ENCODE data around the gene PTPRT. TPM values are rescaled to one million over a fixed set of nuclear protein-coding genes. Genes with fewer than 3 reads are reported as not detected.
"Not testable (repeated sequence)": the region's sequence is repeated elsewhere in the genome, so short reads cannot be mapped to it uniquely, and the experiment has no call there.

The PTPRT gene
- polyA plus RNA-seq, 1 of the 3 experiments (the other 2 are of a cell fraction), result not detected

DNA sequence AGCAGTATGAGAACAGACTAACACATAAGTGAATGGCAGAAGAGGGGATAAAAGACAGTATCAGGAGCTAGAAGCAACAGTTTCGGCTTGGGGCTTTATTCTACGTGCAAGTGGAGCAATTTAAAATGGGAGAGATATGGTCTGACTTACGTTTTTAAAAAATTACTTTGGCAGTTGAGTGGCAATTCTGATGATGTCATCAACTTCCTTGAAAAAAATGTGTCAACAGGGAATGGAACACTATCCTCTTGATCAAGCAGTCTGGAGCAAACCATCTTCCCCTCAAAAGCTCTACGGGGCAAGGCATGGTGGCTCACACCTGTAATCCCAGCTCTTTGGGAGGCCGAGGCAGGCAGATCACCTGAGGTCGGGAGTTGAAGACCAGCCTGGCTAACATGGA lies 24.1 kb downstream of the PTPRT start:
- WGBS (ENCODE audit: low lambda C conversion rate), result 35% methylated on average over 4 of the region's 6 CpGs
- H4K20me1 ChIP-seq (ENCODE audit: insufficient read depth), result no peaks in the 10 kb centered on the region
- no peaks in the 10 kb centered on the region for H3K27me3 ChIP-seq (ENCODE audit: insufficient read depth)
- H3K9me2 ChIP-seq, result no peaks in the 10 kb centered on the region
- H3K4me1 ChIP-seq (ENCODE audit: control insufficient read depth in 1 of 2, insufficient read depth in 2 of 2, low read depth in 1 of 2, low read length in 1 of 2), result no peaks in the 10 kb centered on the region
- CTCF ChIA-PET, result no interaction called here
- H3K9ac ChIP-seq, result no peak overlapping the region
- TF ChIP-seq EP300 (IDR thresholded peaks at IDR 0.05; ENCODE audit: borderline replicate concordance in 1 of 2, low read depth in 1 of 2, low read length in 1 of 2) (no peak), TEAD4 (IDR thresholded peaks at IDR 0.05; ENCODE audit: borderline replicate concordance, insufficient read depth) (no peak), CHD2 (IDR thresholded peaks at IDR 0.05; ENCODE audit: low read length, partially characterized antibody) (no peak)
- TF ChIP-seq, protein P1, sequence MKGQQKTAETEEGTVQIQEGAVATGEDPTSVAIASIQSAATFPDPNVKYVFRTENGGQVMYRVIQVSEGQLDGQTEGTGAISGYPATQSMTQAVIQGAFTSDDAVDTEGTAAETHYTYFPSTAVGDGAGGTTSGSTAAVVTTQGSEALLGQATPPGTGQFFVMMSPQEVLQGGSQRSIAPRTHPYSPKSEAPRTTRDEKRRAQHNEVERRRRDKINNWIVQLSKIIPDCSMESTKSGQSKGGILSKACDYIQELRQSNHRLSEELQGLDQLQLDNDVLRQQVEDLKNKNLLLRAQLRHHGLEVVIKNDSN (IDR thresholded peaks at IDR 0.05; ENCODE audit: borderline replicate concordance, low read depth), result no peak
- H3K4me2 ChIP-seq, result no peak overlapping the region
- DNase-seq, result no peak
- no peak overlapping the region for H3K4me3 ChIP-seq (ENCODE audit: low read depth in 2 of 2, low read length in 1 of 2)
- no peaks in the 10 kb centered on the region for H3K9me3 ChIP-seq
- no peaks in the 10 kb centered on the region for H3K79me2 ChIP-seq (ENCODE audit: insufficient read depth)
- no peaks in the 10 kb centered on the region for H3K36me3 ChIP-seq (replicated peaks in 1 of 2; ENCODE audit: control insufficient read depth in 1 of 2, insufficient read depth in 2 of 2, low read length in 1 of 2)
- H3K27ac ChIP-seq (ENCODE audit: low read depth in 2 of 2, low read length in 1 of 2), result no peak overlapping the region
- POLR2A ChIA-PET, result no interaction called here
- H2AFZ ChIP-seq (ENCODE audit: low read depth), result no peak overlapping the region
- no peaks in the 10 kb centered on the region for H3F3A ChIP-seq (replicated peaks; ENCODE audit: insufficient read depth)

DNA sequence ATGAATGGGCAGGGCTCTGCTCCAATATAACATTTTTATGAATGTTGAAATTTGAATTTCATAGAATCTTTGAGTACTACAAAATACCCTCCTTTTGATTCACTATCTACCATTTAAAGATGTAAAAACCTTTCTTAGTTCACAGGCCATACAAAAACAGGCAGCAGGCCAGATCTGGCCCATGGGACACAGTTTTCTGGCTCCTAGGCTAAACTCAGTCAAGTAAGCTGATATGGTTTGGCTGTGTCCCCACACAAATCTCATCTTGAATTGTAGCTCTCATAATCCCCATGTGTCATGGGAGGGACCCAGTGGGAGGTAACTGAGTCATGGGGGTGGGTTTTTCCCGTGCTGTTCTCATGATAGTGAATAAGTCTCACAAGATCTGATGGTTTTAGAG lies 25.0 kb downstream of the PTPRT start:
- H3K27ac ChIP-seq (ENCODE audit: low read depth in 2 of 2, low read length in 1 of 2); CTCF ChIA-PET; H4K20me1 ChIP-seq (ENCODE audit: insufficient read depth); H2AFZ ChIP-seq (ENCODE audit: low read depth); H3K4me1 ChIP-seq (ENCODE audit: control insufficient read depth in 1 of 2, insufficient read depth in 2 of 2, low read depth in 1 of 2, low read length in 1 of 2); H3K4me2 ChIP-seq; H3K9me2 ChIP-seq; H3K27me3 ChIP-seq (ENCODE audit: insufficient read depth); H3K9me3 ChIP-seq; H3K36me3 ChIP-seq (replicated peaks in 1 of 2; ENCODE audit: control insufficient read depth in 1 of 2, insufficient read depth in 2 of 2, low read length in 1 of 2); H3K4me3 ChIP-seq (ENCODE audit: low read depth in 2 of 2, low read length in 1 of 2); H3F3A ChIP-seq (replicated peaks; ENCODE audit: insufficient read depth); DNase-seq; POLR2A ChIA-PET; H3K9ac ChIP-seq; H3K79me2 ChIP-seq (ENCODE audit: insufficient read depth): not testable (repeated sequence)
- WGBS (ENCODE audit: low lambda C conversion rate), result 6% methylated on average over 1 of the region's 1 CpG

DNA sequence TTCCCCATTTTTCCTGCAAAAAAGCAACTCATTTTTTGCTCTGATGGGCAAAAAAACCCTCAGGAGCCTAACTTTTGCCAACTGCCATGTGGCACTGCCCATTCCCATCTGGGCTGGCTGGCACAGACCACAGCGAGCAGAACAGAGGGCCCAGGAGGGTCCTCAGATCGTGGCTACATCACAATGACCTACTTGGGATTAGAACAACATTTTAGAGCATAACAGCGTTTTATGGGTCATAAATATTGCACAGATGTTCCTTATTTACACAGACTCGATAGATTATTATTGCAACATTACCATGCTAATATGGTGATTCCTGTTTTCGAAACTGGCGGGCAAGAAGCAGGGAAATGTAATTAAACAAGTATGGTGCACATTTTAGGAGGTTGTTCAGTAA lies 28.0 kb downstream of the PTPRT start:
- 19% methylated on average over 6 of the region's 6 CpGs for WGBS (ENCODE audit: low lambda C conversion rate)
- H3K27me3 ChIP-seq (ENCODE audit: insufficient read depth), result no peaks in the 10 kb centered on the region
- H3K4me3 ChIP-seq (ENCODE audit: low read depth in 2 of 2, low read length in 1 of 2), result no peak overlapping the region
- H3K36me3 ChIP-seq (replicated peaks in 1 of 2; ENCODE audit: control insufficient read depth in 1 of 2, insufficient read depth in 2 of 2, low read length in 1 of 2), result no peaks in the 10 kb centered on the region
- no peak overlapping the region for H3K27ac ChIP-seq (ENCODE audit: low read depth in 2 of 2, low read length in 1 of 2)
- no peaks in the 10 kb centered on the region for H3F3A ChIP-seq (replicated peaks; ENCODE audit: insufficient read depth)
- H3K9me3 ChIP-seq, result no peaks in the 10 kb centered on the region
- H4K20me1 ChIP-seq (ENCODE audit: insufficient read depth), result no peaks in the 10 kb centered on the region
- H3K9me2 ChIP-seq, result no peaks in the 10 kb centered on the region
- no peak overlapping the region for H2AFZ ChIP-seq (ENCODE audit: low read depth)
- CTCF ChIA-PET, result no interaction called here
- no peak for DNase-seq
- POLR2A ChIA-PET, result no interaction called here
- H3K9ac ChIP-seq, result no peak overlapping the region
- no peaks in the 10 kb centered on the region for H3K79me2 ChIP-seq (ENCODE audit: insufficient read depth)
- H3K4me1 ChIP-seq (ENCODE audit: control insufficient read depth in 1 of 2, insufficient read depth in 2 of 2, low read depth in 1 of 2, low read length in 1 of 2), result no peaks in the 10 kb centered on the region
- no peak overlapping the region for H3K4me2 ChIP-seq
- TF ChIP-seq FOXJ3 (CRISPR knock-in tag; IDR thresholded peaks at IDR 0.05) (no peak), SMC3 (IDR thresholded peaks at IDR 0.05; ENCODE audit: low read depth, low read length) (no peak), RXRA (IDR thresholded peaks at IDR 0.05; ENCODE audit: borderline replicate concordance, low read depth) (no peak), NRF1 (IDR thresholded peaks at IDR 0.05; ENCODE audit: low read depth, low read length) (no peak), TEAD4 (IDR thresholded peaks at IDR 0.05; ENCODE audit: borderline replicate concordance, insufficient read depth) (no peak), POLR2AphosphoS5 (IDR thresholded peaks at IDR 0.05; ENCODE audit: low read depth, low read length) (no peak), TCF12 (IDR thresholded peaks at IDR 0.05) (no peak), FOSL2 (IDR thresholded peaks at IDR 0.05; ENCODE audit: borderline replicate concordance, low read depth) (no peak), TAF1 (IDR thresholded peaks at IDR 0.05; ENCODE audit: borderline replicate concordance, low read depth, low read length) (no peak), ELF1 (IDR thresholded peaks at IDR 0.05) (no peak), EZH2phosphoT487 (IDR thresholded peaks at IDR 0.05; ENCODE audit: borderline replicate concordance, low read depth) (no peak), JUND (IDR thresholded peaks at IDR 0.05) (no peak)
- TF ChIP-seq, protein P2, sequence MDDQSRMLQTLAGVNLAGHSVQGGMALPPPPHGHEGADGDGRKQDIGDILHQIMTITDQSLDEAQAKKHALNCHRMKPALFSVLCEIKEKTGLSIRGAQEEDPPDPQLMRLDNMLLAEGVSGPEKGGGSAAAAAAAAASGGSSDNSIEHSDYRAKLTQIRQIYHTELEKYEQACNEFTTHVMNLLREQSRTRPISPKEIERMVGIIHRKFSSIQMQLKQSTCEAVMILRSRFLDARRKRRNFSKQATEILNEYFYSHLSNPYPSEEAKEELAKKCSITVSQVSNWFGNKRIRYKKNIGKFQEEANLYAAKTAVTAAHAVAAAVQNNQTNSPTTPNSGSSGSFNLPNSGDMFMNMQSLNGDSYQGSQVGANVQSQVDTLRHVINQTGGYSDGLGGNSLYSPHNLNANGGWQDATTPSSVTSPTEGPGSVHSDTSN (IDR thresholded peaks at IDR 0.05), result no peak
- TF ChIP-seq, protein P3, sequence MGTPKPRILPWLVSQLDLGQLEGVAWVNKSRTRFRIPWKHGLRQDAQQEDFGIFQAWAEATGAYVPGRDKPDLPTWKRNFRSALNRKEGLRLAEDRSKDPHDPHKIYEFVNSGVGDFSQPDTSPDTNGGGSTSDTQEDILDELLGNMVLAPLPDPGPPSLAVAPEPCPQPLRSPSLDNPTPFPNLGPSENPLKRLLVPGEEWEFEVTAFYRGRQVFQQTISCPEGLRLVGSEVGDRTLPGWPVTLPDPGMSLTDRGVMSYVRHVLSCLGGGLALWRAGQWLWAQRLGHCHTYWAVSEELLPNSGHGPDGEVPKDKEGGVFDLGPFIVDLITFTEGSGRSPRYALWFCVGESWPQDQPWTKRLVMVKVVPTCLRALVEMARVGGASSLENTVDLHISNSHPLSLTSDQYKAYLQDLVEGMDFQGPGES (IDR thresholded peaks at IDR 0.05; ENCODE audit: low read depth, low read length), result no peak
- TF ChIP-seq, protein P4, sequence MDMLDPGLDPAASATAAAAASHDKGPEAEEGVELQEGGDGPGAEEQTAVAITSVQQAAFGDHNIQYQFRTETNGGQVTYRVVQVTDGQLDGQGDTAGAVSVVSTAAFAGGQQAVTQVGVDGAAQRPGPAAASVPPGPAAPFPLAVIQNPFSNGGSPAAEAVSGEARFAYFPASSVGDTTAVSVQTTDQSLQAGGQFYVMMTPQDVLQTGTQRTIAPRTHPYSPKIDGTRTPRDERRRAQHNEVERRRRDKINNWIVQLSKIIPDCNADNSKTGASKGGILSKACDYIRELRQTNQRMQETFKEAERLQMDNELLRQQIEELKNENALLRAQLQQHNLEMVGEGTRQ (IDR thresholded peaks at IDR 0.05; ENCODE audit: borderline replicate concordance, low read depth, low read length), result no peak
- TF ChIP-seq, protein P1 (IDR thresholded peaks at IDR 0.05; ENCODE audit: borderline replicate concordance, low read depth), result no peak

All from SK-N-SH (cell line).